ENCODE results near the gene NFE2.

GRCh38 chr12:54303640-54304039 lies 2.8 kb upstream of the NFE2 start:
- TF ChIP-seq, protein P1, sequence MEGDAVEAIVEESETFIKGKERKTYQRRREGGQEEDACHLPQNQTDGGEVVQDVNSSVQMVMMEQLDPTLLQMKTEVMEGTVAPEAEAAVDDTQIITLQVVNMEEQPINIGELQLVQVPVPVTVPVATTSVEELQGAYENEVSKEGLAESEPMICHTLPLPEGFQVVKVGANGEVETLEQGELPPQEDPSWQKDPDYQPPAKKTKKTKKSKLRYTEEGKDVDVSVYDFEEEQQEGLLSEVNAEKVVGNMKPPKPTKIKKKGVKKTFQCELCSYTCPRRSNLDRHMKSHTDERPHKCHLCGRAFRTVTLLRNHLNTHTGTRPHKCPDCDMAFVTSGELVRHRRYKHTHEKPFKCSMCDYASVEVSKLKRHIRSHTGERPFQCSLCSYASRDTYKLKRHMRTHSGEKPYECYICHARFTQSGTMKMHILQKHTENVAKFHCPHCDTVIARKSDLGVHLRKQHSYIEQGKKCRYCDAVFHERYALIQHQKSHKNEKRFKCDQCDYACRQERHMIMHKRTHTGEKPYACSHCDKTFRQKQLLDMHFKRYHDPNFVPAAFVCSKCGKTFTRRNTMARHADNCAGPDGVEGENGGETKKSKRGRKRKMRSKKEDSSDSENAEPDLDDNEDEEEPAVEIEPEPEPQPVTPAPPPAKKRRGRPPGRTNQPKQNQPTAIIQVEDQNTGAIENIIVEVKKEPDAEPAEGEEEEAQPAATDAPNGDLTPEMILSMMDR (IDR thresholded peaks at IDR 0.05; ENCODE audit: low read depth, low read length, poor library complexity, severe bottlenecking) = no peak
- TF ChIP-seq EZH2phosphoT487 (IDR thresholded peaks at IDR 0.05; ENCODE audit: borderline replicate concordance, low read length) = no peak

Measured in DOHH2 (cell line).